RWPE1 (cell line): Measurements from ENCODE around the gene RTN3.
A peak's percentile ranks its signal among the peaks of the same experiment; 100 is the strongest.

Experiments
- CTCF ChIA-PET: fragments of 350-600 bp; sonication (Branson Sonifier 250); formaldehyde crosslinking; extraction: SDS; loops from one replicate; lab custom pipeline; 2021; lab: Yijun Ruan, JAX
- POLR2A ChIA-PET: fragments of 400-600 bp; formaldehyde crosslinking; extraction: SDS; loops from one replicate; lab custom pipeline; 2020; ENCODE audit warnings: antibody characterized with exemption; ENCODE audit not compliant: low non-redundant PET; lab: Yijun Ruan, JAX
- DNase-seq: peaks from one replicate; pipeline ENCODE4 v3.0.0; 2012; ENCODE audit warnings: low spot score
- H3K27ac ChIP-seq: fragments of 450-650 bp; 2 replicates; pipeline ENCODE4 v1.5.1; 2017
- CTCF ChIP-seq: fragments of 450-650 bp; conservative IDR thresholded peaks from 2 replicates; pipeline ENCODE4 v1.5.1; 2017; ENCODE audit warnings: low read depth, mild to moderate bottlenecking

The RTN3 gene

GRCh38 chr11:63652671-63653070 lies 28.6 kb upstream of the RTN3 start:
- POLR2A ChIA-PET = no interaction called here

DNA sequence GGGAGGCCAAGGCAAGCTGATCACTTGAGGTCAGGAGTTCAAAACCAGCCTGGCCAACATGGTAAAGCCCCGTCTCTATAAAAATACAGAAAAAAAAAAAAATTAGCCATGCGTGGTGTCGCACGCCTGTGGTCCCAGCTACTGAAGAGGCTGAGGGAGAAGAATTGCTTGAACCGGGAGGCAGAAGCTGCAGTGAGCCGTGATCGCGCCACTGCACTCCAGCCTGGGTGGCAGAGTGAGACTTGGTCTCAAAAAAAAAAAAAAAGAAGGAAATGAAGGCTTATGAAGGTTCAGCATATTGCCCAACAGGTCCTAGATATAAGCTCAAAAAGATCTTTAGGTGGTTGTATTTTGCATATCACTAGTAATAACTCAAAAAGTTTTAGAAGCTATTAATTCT lies 20.3 kb upstream of the RTN3 start:
- ChIA-PET CTCF (no interaction called here), POLR2A (no interaction called here)
- no peak overlapping the region; the same call in 1 of the 2 replicates for H3K27ac ChIP-seq
- DNase-seq = no peak
- TF ChIP-seq CTCF = no peak

More at GRCh38 chr11:63652671-63653070, 28.6 kb upstream of the RTN3 start:
- no peak for DNase-seq
- CTCF ChIA-PET = interaction anchor here (0.5 kb wide), 1 partner anchor 225 kb away, joined by 5 read pairs; no protein-coding TSS in a partner anchor
- peak overlapping the region; percentile 20; the same call in 1 of the 2 replicates for H3K27ac ChIP-seq
- no peak for TF ChIP-seq CTCF

GRCh38 chr11:63663809-63664208 lies 17.5 kb upstream of the RTN3 start:
- POLR2A ChIA-PET = no interaction called here
- CTCF ChIA-PET = interaction anchor here (0.6 to 0.7 kb wide), 3 partner anchors 11 to 91 kb away, joined by 3 read pairs; no protein-coding TSS in a partner anchor
- DNase-seq = peak; percentile 75
- TF ChIP-seq CTCF = no peak
- peak overlapping the region; percentile 96 for H3K27ac ChIP-seq

- peak overlapping the region; percentile 96 for H3K27ac ChIP-seq
- POLR2A ChIA-PET = no interaction called here
- no peak for DNase-seq
- CTCF ChIA-PET = interaction anchor here (0.7 kb wide), 1 partner anchor 19 kb away, joined by 4 read pairs; no protein-coding TSS in a partner anchor
- TF ChIP-seq CTCF = no peak
Observed at GRCh38 chr11:63666874-63667273, 14.4 kb upstream of the RTN3 start.

DNA sequence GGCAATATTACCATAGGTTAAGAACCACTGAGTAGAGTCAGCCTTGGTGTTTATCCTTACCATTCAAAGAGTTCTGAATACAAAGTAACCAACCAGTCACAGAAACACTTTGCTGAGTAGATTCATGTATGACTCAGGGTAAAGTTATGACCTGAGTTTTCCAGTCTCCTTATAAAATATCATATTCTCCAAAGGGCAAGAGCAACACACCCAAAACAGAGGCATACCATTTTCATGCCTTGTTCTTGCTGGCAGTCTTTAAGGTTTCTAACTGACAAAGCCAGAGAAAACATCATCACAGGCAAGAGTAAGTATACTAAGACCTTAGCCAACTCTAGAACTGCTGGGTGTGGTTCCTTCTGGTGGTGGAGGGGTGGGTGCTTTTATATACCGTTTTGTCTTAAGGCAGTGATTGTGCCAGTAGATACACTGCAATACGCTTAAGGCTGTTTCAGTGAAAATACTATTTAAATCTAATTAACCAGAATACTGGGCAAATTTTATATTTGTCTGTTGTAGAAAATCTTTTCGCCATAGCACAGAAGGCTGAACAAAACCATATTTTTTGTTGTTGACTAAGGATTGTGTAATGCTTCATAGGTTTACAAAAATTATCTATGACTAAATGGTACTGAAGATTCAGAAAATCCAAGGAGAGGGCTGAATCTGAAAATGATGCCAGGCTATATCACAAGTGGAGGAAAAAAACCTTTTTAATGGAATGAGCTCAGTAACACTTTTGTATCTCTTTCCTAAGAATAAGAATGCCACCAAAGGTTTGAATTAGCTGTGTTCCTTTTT lies 13.1 kb upstream of the RTN3 start:
- CTCF ChIA-PET = no interaction called here
- peak; percentile 76 for DNase-seq
- TF ChIP-seq CTCF = no peak
- POLR2A ChIA-PET = interaction anchor here (0.6 to 0.7 kb wide), 2 partner anchors 11 to 282 kb away, joined by 3 to 5 read pairs; no protein-coding TSS in a partner anchor
- H3K27ac ChIP-seq = peak overlapping the region; percentile 98

DNA sequence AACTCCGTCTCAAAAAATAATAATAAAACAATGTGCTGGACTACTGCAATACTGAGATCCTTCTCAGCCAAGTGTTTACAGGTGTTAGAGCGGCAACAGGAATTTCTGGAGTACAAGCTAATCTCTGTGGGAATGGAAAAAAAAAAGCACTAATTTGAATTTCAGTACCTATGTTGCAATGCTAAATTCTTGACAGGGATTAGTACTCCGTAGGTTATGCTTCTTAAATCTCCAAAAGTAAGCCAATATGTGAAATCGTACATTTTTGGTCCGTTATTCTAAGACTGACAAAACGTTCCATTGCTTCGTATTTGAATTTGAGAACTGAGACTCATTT lies 11.2 kb upstream of the RTN3 start:
- H3K27ac ChIP-seq = peak overlapping the region; percentile 98
- ChIA-PET CTCF (interaction anchor here (0.7 to 1.3 kb wide), 3 partner anchors 10 to 83 kb away, joined by 5 to 6 read pairs (median 6); no protein-coding TSS in a partner anchor), POLR2A (interaction anchor here (0.7 kb wide), 1 partner anchor 11 kb away, joined by 3 read pairs; the partner anchor contains the start of gene RTN3)
- no peak for TF ChIP-seq CTCF
- no peak for DNase-seq
